Esophagus muscularis mucosa (tissue), 4 donors: ENCODE measurements around the gene FGFR2.

Source experiments
- EP300 ChIP-seq: sonication (generic); formaldehyde crosslinking; IDR thresholded peaks from one replicate; pipeline ENCODE4 v1.6.1; 2017; ENCODE audit warnings: antibody characterized with exemption
- POLR2A ChIP-seq: fragments of 450-650 bp; IDR thresholded peaks from one replicate; pipeline ENCODE4 v1.6.1; 2017; ENCODE audit warnings: antibody characterized with exemption, moderate library complexity, mild to moderate bottlenecking, low read depth
- POLR2AphosphoS5 ChIP-seq, 2 donors: sonication (generic); formaldehyde crosslinking; IDR thresholded peaks; one replicate each; pipeline ENCODE4 v1.6.1; 2017; ENCODE audit warnings: antibody characterized with exemption in 2 of 2
- TF ChIP-seq, protein P1 (sequence below), 3 experiments: fragments of 200-600 bp in 2 of 3; fragments of 450-650 bp in 1 of 3; sonication (generic) in 2 of 3; IDR thresholded peaks; one replicate each; pipeline ENCODE4 v1.5.1; 2017 to 2019; ENCODE audit warnings: antibody characterized with exemption in 3 of 3, mild to moderate bottlenecking in 2 of 3, moderate library complexity in 1 of 3

- TF ChIP-seq POLR2A: no peak
- TF ChIP-seq, protein P1, sequence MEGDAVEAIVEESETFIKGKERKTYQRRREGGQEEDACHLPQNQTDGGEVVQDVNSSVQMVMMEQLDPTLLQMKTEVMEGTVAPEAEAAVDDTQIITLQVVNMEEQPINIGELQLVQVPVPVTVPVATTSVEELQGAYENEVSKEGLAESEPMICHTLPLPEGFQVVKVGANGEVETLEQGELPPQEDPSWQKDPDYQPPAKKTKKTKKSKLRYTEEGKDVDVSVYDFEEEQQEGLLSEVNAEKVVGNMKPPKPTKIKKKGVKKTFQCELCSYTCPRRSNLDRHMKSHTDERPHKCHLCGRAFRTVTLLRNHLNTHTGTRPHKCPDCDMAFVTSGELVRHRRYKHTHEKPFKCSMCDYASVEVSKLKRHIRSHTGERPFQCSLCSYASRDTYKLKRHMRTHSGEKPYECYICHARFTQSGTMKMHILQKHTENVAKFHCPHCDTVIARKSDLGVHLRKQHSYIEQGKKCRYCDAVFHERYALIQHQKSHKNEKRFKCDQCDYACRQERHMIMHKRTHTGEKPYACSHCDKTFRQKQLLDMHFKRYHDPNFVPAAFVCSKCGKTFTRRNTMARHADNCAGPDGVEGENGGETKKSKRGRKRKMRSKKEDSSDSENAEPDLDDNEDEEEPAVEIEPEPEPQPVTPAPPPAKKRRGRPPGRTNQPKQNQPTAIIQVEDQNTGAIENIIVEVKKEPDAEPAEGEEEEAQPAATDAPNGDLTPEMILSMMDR (IDR thresholded peaks at IDR 0.05): no peak
- no peak for TF ChIP-seq POLR2AphosphoS5 (IDR thresholded peaks at IDR 0.05)
- no peak for TF ChIP-seq EP300
Observed at GRCh38 chr10:121605708-121606107, 7.5 kb upstream of the FGFR2 start.
